Parathyroid adenoma (tissue), 2 donors: ENCODE measurements around the gene MACROH2A2.

Source experiments
- H2AFZ ChIP-seq: fragments of 300-600 bp; sonication (generic); one replicate; pipeline ENCODE4 v1.7.0; 2017; ENCODE audit warnings: antibody characterized with exemption, mild to moderate bottlenecking
- H3K27ac ChIP-seq: fragments of 300-600 bp; sonication (generic); one replicate; pipeline ENCODE4 v1.7.0; 2017
- H3K27me3 ChIP-seq: fragments of 300-600 bp; sonication (generic); one replicate; pipeline ENCODE4 v1.7.0; 2017; ENCODE audit warnings: low read length; ENCODE audit not compliant: control insufficient read depth, insufficient read depth
- H3K36me3 ChIP-seq: fragments of 300-600 bp; sonication (generic); one replicate; pipeline ENCODE4 v1.7.0; 2017; ENCODE audit warnings: low read length; ENCODE audit not compliant: control insufficient read depth, insufficient read depth
- H3K4me1 ChIP-seq: fragments of 300-600 bp; sonication (generic); one replicate; pipeline ENCODE4 v1.7.0; 2017; ENCODE audit warnings: control low read depth
- H3K4me2 ChIP-seq: fragments of 300-600 bp; sonication (generic); one replicate; pipeline ENCODE4 v1.7.0; 2017; ENCODE audit warnings: low read length
- H3K4me3 ChIP-seq: fragments of 300-600 bp; sonication (generic); one replicate; pipeline ENCODE4 v1.7.0; 2017; ENCODE audit warnings: low read depth, low read length
- H3K79me2 ChIP-seq: fragments of 300-600 bp; sonication (generic); one replicate; pipeline ENCODE4 v1.7.0; 2017; ENCODE audit warnings: control low read depth
- H3K9ac ChIP-seq: fragments of 300-600 bp; sonication (generic); one replicate; pipeline ENCODE4 v1.7.0; 2017; ENCODE audit warnings: mild to moderate bottlenecking
- H3K9me3 ChIP-seq: fragments of 300-600 bp; sonication (generic); one replicate; pipeline ENCODE4 v1.7.0; 2017; ENCODE audit warnings: low read length; ENCODE audit not compliant: control insufficient read depth
- TF ChIP-seq, protein P1 (sequence below): fragments of 300-600 bp; sonication (generic); IDR thresholded peaks from one replicate; pipeline ENCODE4 v1.7.0; 2017; ENCODE audit warnings: antibody characterized with exemption, mild to moderate bottlenecking
- donor health status: primary hyperparathyroidism.

Gene MACROH2A2

DNA sequence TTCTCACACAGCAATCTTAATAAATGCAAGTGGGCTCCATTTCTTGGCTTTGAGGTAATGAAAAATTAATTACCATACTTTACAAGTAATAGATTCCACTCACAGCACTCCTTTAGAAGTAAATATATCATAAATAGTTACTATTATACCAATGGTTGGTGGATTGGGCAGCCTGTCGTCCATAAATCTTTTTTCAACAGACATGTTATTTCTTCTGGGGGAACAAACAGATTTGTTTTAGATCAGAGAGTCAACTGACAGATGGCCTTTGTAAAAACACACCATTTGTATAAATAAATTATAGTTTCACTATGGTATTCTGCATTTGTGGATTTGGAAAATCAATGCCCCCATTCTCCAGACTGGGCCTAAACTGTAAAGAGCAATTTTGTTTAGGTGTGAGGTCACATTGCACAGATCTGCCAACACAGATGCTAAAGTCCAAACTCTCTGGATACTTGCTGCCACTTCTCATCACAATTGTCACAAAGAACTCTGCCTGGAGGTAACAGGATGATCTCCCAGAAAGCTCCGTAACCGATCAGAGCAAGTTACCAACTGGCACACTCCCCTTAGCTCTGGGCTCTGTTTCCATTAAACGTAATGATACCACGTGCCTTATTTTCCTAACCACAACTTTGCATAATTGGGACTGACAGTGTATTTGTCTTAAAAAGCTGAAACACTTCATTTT lies 4.5 kb upstream of the MACROH2A2 start:
- Histone ChIP-seq H3K79me2 (no peaks in the 10 kb centered on the region), H2AFZ (no peak overlapping the region), H3K27ac (no peak overlapping the region), H3K4me3 (no peak overlapping the region), H3K36me3 (no peaks in the 10 kb centered on the region), H3K9ac (no peak overlapping the region), H3K27me3 (no peaks in the 10 kb centered on the region), H3K4me1 (peaks cover 6% of the 10 kb centered on the region), H3K4me2 (no peak overlapping the region), H3K9me3 (no peaks in the 10 kb centered on the region)
- TF ChIP-seq, protein P1, sequence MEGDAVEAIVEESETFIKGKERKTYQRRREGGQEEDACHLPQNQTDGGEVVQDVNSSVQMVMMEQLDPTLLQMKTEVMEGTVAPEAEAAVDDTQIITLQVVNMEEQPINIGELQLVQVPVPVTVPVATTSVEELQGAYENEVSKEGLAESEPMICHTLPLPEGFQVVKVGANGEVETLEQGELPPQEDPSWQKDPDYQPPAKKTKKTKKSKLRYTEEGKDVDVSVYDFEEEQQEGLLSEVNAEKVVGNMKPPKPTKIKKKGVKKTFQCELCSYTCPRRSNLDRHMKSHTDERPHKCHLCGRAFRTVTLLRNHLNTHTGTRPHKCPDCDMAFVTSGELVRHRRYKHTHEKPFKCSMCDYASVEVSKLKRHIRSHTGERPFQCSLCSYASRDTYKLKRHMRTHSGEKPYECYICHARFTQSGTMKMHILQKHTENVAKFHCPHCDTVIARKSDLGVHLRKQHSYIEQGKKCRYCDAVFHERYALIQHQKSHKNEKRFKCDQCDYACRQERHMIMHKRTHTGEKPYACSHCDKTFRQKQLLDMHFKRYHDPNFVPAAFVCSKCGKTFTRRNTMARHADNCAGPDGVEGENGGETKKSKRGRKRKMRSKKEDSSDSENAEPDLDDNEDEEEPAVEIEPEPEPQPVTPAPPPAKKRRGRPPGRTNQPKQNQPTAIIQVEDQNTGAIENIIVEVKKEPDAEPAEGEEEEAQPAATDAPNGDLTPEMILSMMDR: no peak

DNA sequence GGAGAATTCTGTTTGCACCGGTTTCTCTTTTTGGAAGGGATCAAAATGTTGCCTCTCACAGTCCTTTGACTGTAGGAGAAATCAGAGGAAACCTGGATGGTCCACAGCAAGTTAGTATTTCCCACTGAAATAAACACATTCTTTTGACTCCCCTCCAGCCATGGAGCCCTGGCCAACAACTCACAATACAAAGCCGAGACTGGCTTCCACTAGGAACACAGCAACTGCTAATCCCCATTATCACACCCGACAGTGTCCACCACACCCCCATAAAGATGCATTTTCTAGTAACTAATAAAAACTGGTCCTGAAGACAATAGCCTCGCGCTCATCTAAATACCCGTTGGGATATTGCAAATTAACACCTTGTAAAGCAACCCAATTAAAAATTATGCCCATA lies 798 bp upstream of the MACROH2A2 start:
- H3K4me2 ChIP-seq: peak overlapping the region; percentile 85
- peaks cover 2% of the 10 kb centered on the region for H3K79me2 ChIP-seq
- peak overlapping the region; percentile 61 for H3K4me3 ChIP-seq
- no peak overlapping the region for H3K9ac ChIP-seq
- no peaks in the 10 kb centered on the region for H3K36me3 ChIP-seq
- TF ChIP-seq, protein P1: no peak
- H3K27me3 ChIP-seq: no peaks in the 10 kb centered on the region
- peak overlapping the region; percentile 98 for H2AFZ ChIP-seq
- no peaks in the 10 kb centered on the region for H3K9me3 ChIP-seq
- H3K27ac ChIP-seq: peak overlapping the region; percentile 89
- H3K4me1 ChIP-seq: peaks cover 6% of the 10 kb centered on the region

DNA sequence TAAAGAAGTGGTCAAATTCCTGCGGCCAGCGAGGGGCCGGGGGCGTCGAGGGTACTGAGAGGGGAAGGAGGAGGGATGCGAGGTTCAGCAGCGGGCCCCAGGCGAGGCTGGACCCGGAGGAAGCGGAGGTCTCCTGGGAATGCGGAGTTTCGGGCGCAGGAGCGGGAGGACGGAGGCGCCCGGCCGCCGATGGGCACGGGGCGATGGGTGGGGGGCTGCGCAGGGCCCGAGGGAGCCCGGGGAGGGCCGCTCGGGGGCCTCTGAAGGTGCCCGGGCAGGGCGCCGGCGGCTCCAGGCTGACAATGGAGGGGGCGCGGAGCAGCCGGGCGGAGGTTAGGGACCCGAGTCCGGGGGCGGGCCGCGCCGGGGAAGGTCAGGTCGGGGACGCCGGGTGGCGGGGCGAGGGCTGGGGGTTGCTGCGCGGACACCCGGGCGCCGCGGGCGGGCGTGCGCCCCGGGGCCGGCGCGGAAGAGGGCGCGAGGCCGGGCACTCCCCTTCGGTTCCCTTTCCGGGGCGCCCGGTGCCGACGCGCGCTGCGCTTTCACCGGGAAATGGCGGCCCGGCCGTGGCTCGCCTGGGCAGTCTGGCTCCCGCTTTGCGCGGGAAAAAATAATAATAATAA lies 683 bp downstream of the MACROH2A2 start:
- peak overlapping the region; percentile 98 for H2AFZ ChIP-seq
- H3K27me3 ChIP-seq: no peaks in the 10 kb centered on the region
- peaks cover 2% of the 10 kb centered on the region for H3K79me2 ChIP-seq
- H3K9me3 ChIP-seq: no peaks in the 10 kb centered on the region
- peak overlapping the region; percentile 85 for H3K4me2 ChIP-seq
- H3K4me3 ChIP-seq: peak overlapping the region; percentile 61
- peaks cover 6% of the 10 kb centered on the region for H3K4me1 ChIP-seq
- H3K9ac ChIP-seq: peak overlapping the region; percentile 68
- H3K36me3 ChIP-seq: no peaks in the 10 kb centered on the region
- TF ChIP-seq, protein P1: no peak
- peak overlapping the region; percentile 89 for H3K27ac ChIP-seq

DNA sequence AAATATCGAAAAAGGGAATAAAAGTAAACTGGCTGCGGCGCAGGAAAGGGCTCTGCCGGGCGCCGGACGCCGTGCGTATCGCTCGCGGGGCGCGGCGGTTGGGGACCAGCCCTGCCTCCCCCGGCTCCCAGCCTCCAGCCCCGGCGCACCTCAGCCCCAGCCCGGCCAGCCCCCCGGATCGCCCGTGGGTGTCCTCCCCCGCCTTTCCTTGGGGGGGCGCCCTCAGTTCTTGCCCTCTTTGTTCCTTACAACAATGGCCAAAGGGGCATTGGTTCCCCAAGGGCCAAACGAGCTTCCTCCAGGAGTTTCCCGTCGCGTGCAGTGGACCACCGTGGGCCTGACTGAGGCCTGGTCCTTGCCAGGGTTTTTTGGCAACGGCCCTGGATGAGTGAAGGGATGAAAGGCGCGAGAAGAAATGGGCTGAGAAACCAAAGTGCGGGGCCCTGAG lies 1.2 kb downstream of the MACROH2A2 start:
- H3K9ac ChIP-seq: no peak overlapping the region
- peak overlapping the region; percentile 66 for H3K4me2 ChIP-seq
- H3K27ac ChIP-seq: peak overlapping the region; percentile 26
- H3K9me3 ChIP-seq: no peaks in the 10 kb centered on the region
- no peaks in the 10 kb centered on the region for H3K36me3 ChIP-seq
- peak overlapping the region; percentile 87 for H2AFZ ChIP-seq
- TF ChIP-seq, protein P1: peak; percentile 32
- no peaks in the 10 kb centered on the region for H3K27me3 ChIP-seq
- peaks cover 2% of the 10 kb centered on the region for H3K79me2 ChIP-seq
- H3K4me3 ChIP-seq: peak overlapping the region; percentile 55
- H3K4me1 ChIP-seq: peaks cover 6% of the 10 kb centered on the region
